GM12891 (cell line): ENCODE data around the gene EXTL1.

Experiments used
- POLR2A ChIP-seq: IDR thresholded peaks from 2 replicates; pipeline ENCODE4 v1.6.1; 2011; ENCODE audit warnings: low read depth, low read length, control low read depth
- SPI1 ChIP-seq: IDR thresholded peaks from 2 replicates; pipeline ENCODE4 v1.6.1; 2011; ENCODE audit warnings: low read depth, low read length, control low read depth

- TF ChIP-seq SPI1, result no peak
- TF ChIP-seq POLR2A, result no peak
Measured at GRCh38 chr1:25994402-25995150, 27.0 kb upstream of the EXTL1 start.
